SU-DHL-6 (cell line): ENCODE results near the gene POLR3H.

Experiments used
- EZH2phosphoT487 ChIP-seq: fragments of 200-600 bp; sonication (generic), shearing (Covaris generic); conservative IDR thresholded peaks from 2 replicates; pipeline ENCODE4 v1.6.1; 2018; ENCODE audit warnings: mild to moderate bottlenecking, antibody characterized with exemption, low read length, moderate library complexity, mixed read lengths
- TF ChIP-seq, protein P1 (sequence below): fragments of 200-600 bp; sonication (generic); IDR thresholded peaks from one replicate; pipeline ENCODE4 v1.5.1; 2017; ENCODE audit warnings: antibody characterized with exemption, mild to moderate bottlenecking, low read length, moderate library complexity; ENCODE audit not compliant: insufficient read depth, poor library complexity, severe bottlenecking

DNA sequence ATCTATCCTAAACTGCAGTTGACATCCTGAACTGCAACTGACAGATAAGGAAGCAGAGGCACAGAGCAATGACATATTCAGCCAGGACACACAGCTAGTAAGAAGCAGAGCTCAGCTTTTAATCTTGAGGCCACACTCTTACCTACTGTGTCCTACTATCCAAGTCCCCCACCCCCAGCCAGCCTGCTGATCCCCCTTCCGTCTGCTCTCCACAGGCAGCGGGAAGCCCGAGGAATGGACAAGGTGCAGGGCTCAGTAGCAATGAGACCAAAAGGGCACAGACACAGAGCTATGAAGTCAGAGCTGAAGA lies 4.3 kb downstream of the POLR3H start:
- TF ChIP-seq, protein P1, sequence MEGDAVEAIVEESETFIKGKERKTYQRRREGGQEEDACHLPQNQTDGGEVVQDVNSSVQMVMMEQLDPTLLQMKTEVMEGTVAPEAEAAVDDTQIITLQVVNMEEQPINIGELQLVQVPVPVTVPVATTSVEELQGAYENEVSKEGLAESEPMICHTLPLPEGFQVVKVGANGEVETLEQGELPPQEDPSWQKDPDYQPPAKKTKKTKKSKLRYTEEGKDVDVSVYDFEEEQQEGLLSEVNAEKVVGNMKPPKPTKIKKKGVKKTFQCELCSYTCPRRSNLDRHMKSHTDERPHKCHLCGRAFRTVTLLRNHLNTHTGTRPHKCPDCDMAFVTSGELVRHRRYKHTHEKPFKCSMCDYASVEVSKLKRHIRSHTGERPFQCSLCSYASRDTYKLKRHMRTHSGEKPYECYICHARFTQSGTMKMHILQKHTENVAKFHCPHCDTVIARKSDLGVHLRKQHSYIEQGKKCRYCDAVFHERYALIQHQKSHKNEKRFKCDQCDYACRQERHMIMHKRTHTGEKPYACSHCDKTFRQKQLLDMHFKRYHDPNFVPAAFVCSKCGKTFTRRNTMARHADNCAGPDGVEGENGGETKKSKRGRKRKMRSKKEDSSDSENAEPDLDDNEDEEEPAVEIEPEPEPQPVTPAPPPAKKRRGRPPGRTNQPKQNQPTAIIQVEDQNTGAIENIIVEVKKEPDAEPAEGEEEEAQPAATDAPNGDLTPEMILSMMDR, result no peak
- TF ChIP-seq EZH2phosphoT487, result no peak
